ENCODE results near the gene IL3.

GRCh38 chr5:132087176-132087575 is 26.7 kb downstream of the IL3 start:
- no peak for TF ChIP-seq CTCF (IDR thresholded peaks at IDR 0.05)
- no peak for TF ChIP-seq POLR2AphosphoS5 (IDR thresholded peaks at IDR 0.05; ENCODE audit: insufficient read depth in 1 of 2, low read depth in 1 of 2)
- no peak for TF ChIP-seq POLR2A (IDR thresholded peaks at IDR 0.05)

All from vagina (tissue), 2 donors.